ENCODE measurements around the gene OR10A4.
"Not testable (repeated sequence)": the region's sequence is repeated elsewhere in the genome, so short reads cannot be mapped to it uniquely, and the experiment has no call there.

The OR10A4 gene

GRCh38 chr11:6876325-6876724 lies at the start of gene OR10A4:
OR10A4 (plus strand) TSS chr11:6876625; CDS start chr11:6876648, 23 bp downstream.
- no peak for DNase-seq

GRCh38 chr11:6828103-6828502 lies 48.3 kb upstream of the OR10A4 start:
- no peak for DNase-seq

- DNase-seq = no peak
Measured at GRCh38 chr11:6833356-6833755, 43.1 kb upstream of the OR10A4 start.

GRCh38 chr11:6834021-6834420 lies 42.4 kb upstream of the OR10A4 start:
- DNase-seq = no peak

- no peak for DNase-seq
Measured at GRCh38 chr11:6841694-6842093, 34.7 kb upstream of the OR10A4 start.

- no peak for DNase-seq
Measured at GRCh38 chr11:6843670-6844069, 32.8 kb upstream of the OR10A4 start.

GRCh38 chr11:6844356-6844755 lies 32.1 kb upstream of the OR10A4 start:
- no peak for DNase-seq

- no peak for DNase-seq
Measured at GRCh38 chr11:6845383-6845782, 31.0 kb upstream of the OR10A4 start, which contains the start of gene OR10A5. OR10A5 (plus strand) TSS chr11:6845683; CDS start chr11:6845683, 0 bp downstream.

- DNase-seq = no peak
Measured at GRCh38 chr11:6850526-6850925, 25.9 kb upstream of the OR10A4 start.

GRCh38 chr11:6854801-6855200 lies 21.6 kb upstream of the OR10A4 start:
- DNase-seq = not testable (repeated sequence)

GRCh38 chr11:6855971-6856541 lies 20.4 kb upstream of the OR10A4 start:
- no peak for DNase-seq

GRCh38 chr11:6856871-6857270 lies 19.6 kb upstream of the OR10A4 start:
- no peak for DNase-seq

- no peak for DNase-seq
Measured at GRCh38 chr11:6862961-6863360, 13.5 kb upstream of the OR10A4 start, which contains the start of gene OR10A2. OR10A2 (plus strand) TSS chr11:6863057; CDS start chr11:6869755, 6,698 bp downstream.

GRCh38 chr11:6864438-6864837 lies 12.0 kb upstream of the OR10A4 start:
- no peak for DNase-seq

- DNase-seq = no peak
Measured at GRCh38 chr11:6871278-6871677, 5.1 kb upstream of the OR10A4 start.

- no peak for DNase-seq
Measured at GRCh38 chr11:6875761-6876160, 664 bp upstream of the OR10A4 start.

GRCh38 chr11:6876914-6877313 lies 489 bp downstream of the OR10A4 start:
- DNase-seq = no peak

- no peak for DNase-seq
Measured at GRCh38 chr11:6882751-6883150, 6.3 kb downstream of the OR10A4 start.

- not testable (repeated sequence) for DNase-seq
Measured at GRCh38 chr11:6887711-6888110, 11.3 kb downstream of the OR10A4 start.

GRCh38 chr11:6888830-6889229 lies 12.4 kb downstream of the OR10A4 start:
- DNase-seq = no peak

GRCh38 chr11:6889835-6890234 lies 13.4 kb downstream of the OR10A4 start:
- no peak for DNase-seq

- no peak for DNase-seq
Measured at GRCh38 chr11:6892400-6892799, 16.0 kb downstream of the OR10A4 start, which contains the start of gene OR2D2. OR2D2 (minus strand) TSS chr11:6892500; CDS start chr11:6892500, 0 bp downstream.

GRCh38 chr11:6894097-6894496 lies 17.7 kb downstream of the OR10A4 start:
- DNase-seq = no peak

- no peak for DNase-seq
Measured at GRCh38 chr11:6895010-6895409, 18.6 kb downstream of the OR10A4 start.

- DNase-seq = no peak
Measured at GRCh38 chr11:6898911-6899310, 22.5 kb downstream of the OR10A4 start.
